GM12872 (cell line): Measurements from ENCODE around the gene DDX19B.

Source experiments
- CTCF ChIP-seq: IDR thresholded peaks from 3 replicates; pipeline ENCODE4 v1.5.1; 2011; ENCODE audit warnings: low read depth, mild to moderate bottlenecking, low read length, moderate library complexity; ENCODE audit not compliant: insufficient read depth

Gene DDX19B

GRCh38 chr16:70269471-70269870 is 29.5 kb upstream of the DDX19B start:
- no peak for TF ChIP-seq CTCF

- TF ChIP-seq CTCF, result no peak
Measured at GRCh38 chr16:70270176-70270575, 28.8 kb upstream of the DDX19B start.

- TF ChIP-seq CTCF, result no peak
Measured at GRCh38 chr16:70271696-70272095, 27.3 kb upstream of the DDX19B start.

GRCh38 chr16:70276392-70276791 is 22.6 kb upstream of the DDX19B start:
- no peak for TF ChIP-seq CTCF

GRCh38 chr16:70289229-70290094 is 9.5 kb upstream of the DDX19B start, which contains the start of gene AARS1:
Gene AARS1, minus strand, starts transcription at chr16:70289506. Its CDS starts 6,743 bp downstream, at chr16:70282763.
- TF ChIP-seq CTCF, result no peak

- TF ChIP-seq CTCF, result no peak
Measured at GRCh38 chr16:70290949-70291519, 8.0 kb upstream of the DDX19B start.

- TF ChIP-seq CTCF, result no peak
Measured at GRCh38 chr16:70294385-70295025, 4.5 kb upstream of the DDX19B start.
